SK-N-SH treated with all-trans-retinoic acid at 6 μM for 48 hours (cell line): Measurements from ENCODE around the gene ATP6AP1.

Experiments used
- ATAC-seq: fragments of 200-7000 bp; cut with Tn5 transposase; 3 replicates; pipeline ENCODE4 v1.9.1; 2020; ENCODE audit warnings: mild to moderate bottlenecking, moderate library complexity
- ARNTL ChIP-seq: fragments of 450-650 bp; formaldehyde crosslinking; IDR thresholded peaks from 2 replicates; pipeline ENCODE4 v1.5.0; 2020; ENCODE audit warnings: low read depth, mild to moderate bottlenecking, moderate library complexity, borderline replicate concordance
- BACH2 ChIP-seq: fragments of 250-450 bp; sonication (Bioruptor Pico); IDR thresholded peaks from 2 replicates; pipeline ENCODE4 v1.9.0; 2021; ENCODE audit warnings: mild to moderate bottlenecking, borderline replicate concordance
- CSDC2 ChIP-seq: fragments of 250-450 bp; sonication (Bioruptor Pico); IDR thresholded peaks from 2 replicates; pipeline ENCODE4 v1.5.0; 2020; ENCODE audit warnings: mild to moderate bottlenecking, moderate library complexity
- ESRRG ChIP-seq: fragments of 250-450 bp; sonication (Bioruptor Pico); IDR thresholded peaks from 2 replicates; pipeline ENCODE4 v1.6.1; 2021; ENCODE audit warnings: mild to moderate bottlenecking
- GLIS3 ChIP-seq: fragments of 250-450 bp; sonication (Bioruptor Pico); IDR thresholded peaks from 2 replicates; pipeline ENCODE4 v1.5.0; 2020; ENCODE audit warnings: mild to moderate bottlenecking, moderate library complexity
- ISL1 ChIP-seq: fragments of 250-450 bp; sonication (Bioruptor Pico); IDR thresholded peaks from 2 replicates; pipeline ENCODE4 v2.1.2; 2022; ENCODE audit warnings: mild to moderate bottlenecking, moderate library complexity
- OSR1 ChIP-seq: fragments of 250-450 bp; sonication (Bioruptor Pico); IDR thresholded peaks from 2 replicates; pipeline ENCODE4 v1.8.0; 2022; ENCODE audit warnings: moderate library complexity, mild to moderate bottlenecking, inconsistent platforms
- PPARA ChIP-seq: fragments of 250-450 bp; sonication (Bioruptor Pico); IDR thresholded peaks from 2 replicates; pipeline ENCODE4 v1.5.0; 2020; ENCODE audit warnings: mild to moderate bottlenecking, borderline replicate concordance
- SNAI2 ChIP-seq: fragments of 250-450 bp; sonication (Bioruptor Pico); IDR thresholded peaks from 2 replicates; pipeline ENCODE4 v1.5.0; 2020; ENCODE audit warnings: mild to moderate bottlenecking, moderate library complexity
- TCF4 ChIP-seq: fragments of 250-450 bp; sonication (Bioruptor Pico); IDR thresholded peaks from 2 replicates; pipeline ENCODE4 v1.8.0; 2021; ENCODE audit warnings: mild to moderate bottlenecking, moderate library complexity, borderline replicate concordance
- TOX ChIP-seq: fragments of 250-450 bp; sonication (Bioruptor Pico); IDR thresholded peaks from 2 replicates; pipeline ENCODE4 v1.8.0; 2021; ENCODE audit warnings: mild to moderate bottlenecking, moderate library complexity, borderline replicate concordance
- ZC3H10 ChIP-seq: fragments of 250-450 bp; sonication (Bioruptor Pico); IDR thresholded peaks from 2 replicates; pipeline ENCODE4 v1.5.1; 2021; ENCODE audit warnings: mild to moderate bottlenecking, moderate library complexity
- ZFP3 ChIP-seq: fragments of 250-450 bp; sonication (Bioruptor Pico); IDR thresholded peaks from 2 replicates; pipeline ENCODE4 v1.5.0; 2020; ENCODE audit warnings: mild to moderate bottlenecking, moderate library complexity
- ZFP30 ChIP-seq: fragments of 450-650 bp; formaldehyde crosslinking; IDR thresholded peaks from 2 replicates; pipeline ENCODE4 v1.5.0; 2022; ENCODE audit warnings: mild to moderate bottlenecking, moderate library complexity
- ZNF565 ChIP-seq: fragments of 450-650 bp; formaldehyde crosslinking; conservative IDR thresholded peaks from 2 replicates; pipeline ENCODE4 v1.5.0; 2020; ENCODE audit warnings: low read depth, mild to moderate bottlenecking, moderate library complexity
- ZNF70 ChIP-seq: fragments of 450-650 bp; formaldehyde crosslinking; IDR thresholded peaks from 2 replicates; pipeline ENCODE4 v1.5.0; 2020; ENCODE audit warnings: mild to moderate bottlenecking, moderate library complexity
- ZNF8 ChIP-seq: fragments of 450-650 bp; formaldehyde crosslinking; IDR thresholded peaks from 2 replicates; pipeline ENCODE4 v1.5.0; 2020; ENCODE audit warnings: mild to moderate bottlenecking, moderate library complexity
- TF ChIP-seq, protein P1 (sequence below): fragments of 250-450 bp; sonication (Bioruptor Pico); IDR thresholded peaks from 2 replicates; pipeline ENCODE4 v1.5.1; 2021; ENCODE audit warnings: mild to moderate bottlenecking, moderate library complexity
- TF ChIP-seq, protein P2 (sequence below): fragments of 250-450 bp; sonication (Bioruptor Pico); IDR thresholded peaks from 2 replicates; pipeline ENCODE4 v1.5.1; 2020; ENCODE audit warnings: low read depth, mild to moderate bottlenecking, moderate library complexity
- TF ChIP-seq, protein P3 (sequence below): fragments of 250-450 bp; sonication (Bioruptor Pico); IDR thresholded peaks from 2 replicates; pipeline ENCODE4 v1.8.0; 2020; ENCODE audit warnings: mild to moderate bottlenecking, moderate library complexity, borderline replicate concordance

Gene ATP6AP1

DNA sequence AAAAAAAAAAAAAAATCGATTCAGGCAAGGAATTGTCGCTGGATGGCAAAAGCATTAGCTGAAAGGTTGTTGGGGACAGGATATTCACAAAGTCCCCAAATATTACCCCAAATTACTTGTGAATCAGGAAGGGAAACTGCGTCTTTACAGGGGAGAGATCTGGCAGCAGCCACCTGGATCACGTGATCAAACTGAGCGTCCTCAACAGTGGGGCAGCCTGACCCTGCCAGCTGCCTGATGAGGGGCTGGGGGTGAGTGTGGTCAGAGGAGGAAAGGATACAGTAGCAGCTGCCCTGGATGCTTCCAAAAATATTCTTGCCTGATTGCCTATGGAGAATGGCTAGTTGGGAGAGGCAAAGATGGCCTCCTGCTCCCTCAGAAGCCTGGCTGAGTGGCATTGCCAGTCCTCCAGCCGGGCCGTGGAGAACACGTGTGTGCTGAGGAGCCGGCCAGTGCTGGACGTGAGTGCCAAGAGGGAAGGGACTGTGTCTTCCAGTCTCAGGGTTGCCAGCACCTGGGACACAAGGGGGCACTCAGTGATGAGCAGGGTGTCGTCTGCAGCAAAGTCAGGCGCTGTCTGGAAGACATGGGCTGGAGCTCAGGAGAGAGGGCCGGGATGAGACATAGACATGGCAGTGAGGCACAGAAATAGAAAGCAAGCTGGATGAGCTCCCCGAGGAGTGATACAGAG lies 53.6 kb downstream of the ATP6AP1 start:
- ATAC-seq = no peak
- no peak for TF ChIP-seq BACH2 (CRISPR knock-in tag)
- TF ChIP-seq PPARA (CRISPR knock-in tag) = no peak
- no peak for TF ChIP-seq ISL1 (CRISPR knock-in tag)
- TF ChIP-seq ZNF565 (CRISPR knock-in tag) = no peak
- TF ChIP-seq ZC3H10 (CRISPR knock-in tag) = no peak
- no peak for TF ChIP-seq TCF4 (CRISPR knock-in tag)
- TF ChIP-seq ZNF8 (CRISPR knock-in tag) = no peak

DNA sequence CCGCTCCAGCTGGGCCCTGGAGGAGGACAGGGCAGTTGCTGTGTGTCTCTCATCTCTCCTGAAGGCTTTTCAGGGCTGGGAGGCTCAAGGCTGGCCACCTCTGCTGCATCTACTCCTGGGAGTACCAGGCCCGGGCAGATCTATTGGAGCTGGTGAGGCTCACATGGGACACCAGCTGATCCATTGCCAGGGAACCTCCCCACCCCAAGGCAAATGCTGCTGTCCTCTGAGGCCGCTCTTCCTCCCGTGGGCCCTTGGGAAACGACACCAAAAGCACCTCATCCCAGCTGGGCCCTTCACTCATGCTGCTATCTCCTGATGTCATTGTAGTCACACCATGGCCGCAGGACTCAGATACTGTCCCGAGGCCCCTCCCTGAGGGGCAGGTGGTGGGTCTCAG lies 54.3 kb downstream of the ATP6AP1 start:
- no peak for TF ChIP-seq ESRRG (CRISPR knock-in tag)
- TF ChIP-seq TCF4 (CRISPR knock-in tag) = no peak
- TF ChIP-seq TOX (CRISPR knock-in tag) = no peak
- no peak for TF ChIP-seq ISL1 (CRISPR knock-in tag)
- no peak for TF ChIP-seq PPARA (CRISPR knock-in tag)
- no peak for TF ChIP-seq OSR1 (CRISPR knock-in tag)
- TF ChIP-seq ZC3H10 (CRISPR knock-in tag) = no peak
- TF ChIP-seq CSDC2 (CRISPR knock-in tag) = no peak
- TF ChIP-seq, protein P1, sequence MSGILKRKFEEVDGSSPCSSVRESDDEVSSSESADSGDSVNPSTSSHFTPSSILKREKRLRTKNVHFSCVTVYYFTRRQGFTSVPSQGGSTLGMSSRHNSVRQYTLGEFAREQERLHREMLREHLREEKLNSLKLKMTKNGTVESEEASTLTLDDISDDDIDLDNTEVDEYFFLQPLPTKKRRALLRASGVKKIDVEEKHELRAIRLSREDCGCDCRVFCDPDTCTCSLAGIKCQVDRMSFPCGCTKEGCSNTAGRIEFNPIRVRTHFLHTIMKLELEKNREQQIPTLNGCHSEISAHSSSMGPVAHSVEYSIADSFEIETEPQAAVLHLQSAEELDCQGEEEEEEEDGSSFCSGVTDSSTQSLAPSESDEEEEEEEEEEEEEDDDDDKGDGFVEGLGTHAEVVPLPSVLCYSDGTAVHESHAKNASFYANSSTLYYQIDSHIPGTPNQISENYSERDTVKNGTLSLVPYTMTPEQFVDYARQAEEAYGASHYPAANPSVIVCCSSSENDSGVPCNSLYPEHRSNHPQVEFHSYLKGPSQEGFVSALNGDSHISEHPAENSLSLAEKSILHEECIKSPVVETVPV (CRISPR knock-in tag) = no peak
- TF ChIP-seq, protein P2, sequence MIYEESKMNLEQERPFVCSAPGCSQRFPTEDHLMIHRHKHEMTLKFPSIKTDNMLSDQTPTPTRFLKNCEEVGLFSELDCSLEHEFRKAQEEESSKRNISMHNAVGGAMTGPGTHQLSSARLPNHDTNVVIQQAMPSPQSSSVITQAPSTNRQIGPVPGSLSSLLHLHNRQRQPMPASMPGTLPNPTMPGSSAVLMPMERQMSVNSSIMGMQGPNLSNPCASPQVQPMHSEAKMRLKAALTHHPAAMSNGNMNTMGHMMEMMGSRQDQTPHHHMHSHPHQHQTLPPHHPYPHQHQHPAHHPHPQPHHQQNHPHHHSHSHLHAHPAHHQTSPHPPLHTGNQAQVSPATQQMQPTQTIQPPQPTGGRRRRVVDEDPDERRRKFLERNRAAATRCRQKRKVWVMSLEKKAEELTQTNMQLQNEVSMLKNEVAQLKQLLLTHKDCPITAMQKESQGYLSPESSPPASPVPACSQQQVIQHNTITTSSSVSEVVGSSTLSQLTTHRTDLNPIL (CRISPR knock-in tag) = no peak
- TF ChIP-seq, protein P3, sequence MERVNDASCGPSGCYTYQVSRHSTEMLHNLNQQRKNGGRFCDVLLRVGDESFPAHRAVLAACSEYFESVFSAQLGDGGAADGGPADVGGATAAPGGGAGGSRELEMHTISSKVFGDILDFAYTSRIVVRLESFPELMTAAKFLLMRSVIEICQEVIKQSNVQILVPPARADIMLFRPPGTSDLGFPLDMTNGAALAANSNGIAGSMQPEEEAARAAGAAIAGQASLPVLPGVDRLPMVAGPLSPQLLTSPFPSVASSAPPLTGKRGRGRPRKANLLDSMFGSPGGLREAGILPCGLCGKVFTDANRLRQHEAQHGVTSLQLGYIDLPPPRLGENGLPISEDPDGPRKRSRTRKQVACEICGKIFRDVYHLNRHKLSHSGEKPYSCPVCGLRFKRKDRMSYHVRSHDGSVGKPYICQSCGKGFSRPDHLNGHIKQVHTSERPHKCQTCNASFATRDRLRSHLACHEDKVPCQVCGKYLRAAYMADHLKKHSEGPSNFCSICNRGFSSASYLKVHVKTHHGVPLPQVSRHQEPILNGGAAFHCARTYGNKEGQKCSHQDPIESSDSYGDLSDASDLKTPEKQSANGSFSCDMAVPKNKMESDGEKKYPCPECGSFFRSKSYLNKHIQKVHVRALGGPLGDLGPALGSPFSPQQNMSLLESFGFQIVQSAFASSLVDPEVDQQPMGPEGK (CRISPR knock-in tag) = no peak
- no peak for TF ChIP-seq ZFP30 (CRISPR knock-in tag)
- no peak for TF ChIP-seq ZFP3 (CRISPR knock-in tag)
- TF ChIP-seq ZNF70 (CRISPR knock-in tag) = no peak
- TF ChIP-seq GLIS3 = no peak
- no peak for TF ChIP-seq ARNTL (CRISPR knock-in tag)
- no peak for ATAC-seq

DNA sequence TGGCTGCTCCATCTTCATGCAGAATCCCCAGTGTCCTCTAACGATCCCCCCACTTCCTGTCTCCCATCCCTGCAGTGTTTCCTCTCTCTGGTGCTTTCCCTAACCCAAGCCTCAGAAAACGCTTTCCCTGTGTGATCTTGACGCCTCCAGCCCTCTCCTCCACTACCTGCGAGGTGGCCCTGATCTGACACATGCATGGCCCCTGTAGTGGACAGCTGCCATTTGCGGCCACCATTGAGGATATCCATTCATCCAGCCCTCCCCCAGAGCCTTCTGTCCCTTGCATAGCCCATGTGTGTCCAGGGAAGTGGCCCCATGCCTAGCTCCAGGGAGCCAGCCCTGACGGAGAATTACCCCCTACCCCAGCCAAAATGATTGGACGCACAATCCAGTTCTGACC lies 54.8 kb downstream of the ATP6AP1 start:
- TF ChIP-seq ZNF565 (CRISPR knock-in tag) (no peak), ZFP30 (CRISPR knock-in tag) (no peak), ISL1 (CRISPR knock-in tag) (no peak), ZFP3 (CRISPR knock-in tag) (no peak), SNAI2 (CRISPR knock-in tag) (no peak), BACH2 (CRISPR knock-in tag) (no peak), ZC3H10 (CRISPR knock-in tag) (no peak), ARNTL (CRISPR knock-in tag) (no peak), ZNF8 (CRISPR knock-in tag) (no peak), TOX (CRISPR knock-in tag) (no peak), ESRRG (CRISPR knock-in tag) (no peak), PPARA (CRISPR knock-in tag) (no peak), OSR1 (CRISPR knock-in tag) (no peak), GLIS3 (no peak)
- TF ChIP-seq, protein P2 (CRISPR knock-in tag) = no peak
- TF ChIP-seq, protein P1 (CRISPR knock-in tag) = no peak
- TF ChIP-seq, protein P3 (CRISPR knock-in tag) = no peak
- no peak for ATAC-seq
